PFSK-1 (cell line): ENCODE data around the gene DAB2IP.

Source experiments
- FOXP2 ChIP-seq: optimal IDR thresholded peaks from 2 replicates; pipeline ENCODE3; 2011; ENCODE audit warnings: borderline replicate concordance, control low read depth, inconsistent platforms; ENCODE audit not compliant: insufficient read depth; ENCODE audit errors: extremely low read length, extremely low read depth
- POLR2AphosphoS5 ChIP-seq: IDR thresholded peaks from 2 replicates; pipeline ENCODE4 v1.6.1; 2012; ENCODE audit warnings: low read depth, mild to moderate bottlenecking, control low read depth, low read length, moderate library complexity
- SIN3A ChIP-seq: IDR thresholded peaks from 2 replicates; pipeline ENCODE4 v1.6.1; 2012; ENCODE audit warnings: mild to moderate bottlenecking, low read length, moderate library complexity, borderline replicate concordance; ENCODE audit not compliant: insufficient read depth
- TAF1 ChIP-seq: IDR thresholded peaks from 2 replicates; pipeline ENCODE4 v1.6.1; 2012; ENCODE audit warnings: low read length, control low read depth, borderline replicate concordance; ENCODE audit not compliant: insufficient read depth
- TF ChIP-seq, protein P1 (sequence below), 2 experiments: IDR thresholded peaks; 2 replicates each; pipeline versions ENCODE4 v1.6.1 to v1.8.0; 2011 to 2012; ENCODE audit warnings: low read depth in 2 of 2, low read length in 2 of 2, control low read depth in 1 of 2, inconsistent platforms in 1 of 2, mild to moderate bottlenecking in 1 of 2, moderate library complexity in 1 of 2; ENCODE audit not compliant: insufficient read depth in 1 of 2

DAB2IP gene

DNA sequence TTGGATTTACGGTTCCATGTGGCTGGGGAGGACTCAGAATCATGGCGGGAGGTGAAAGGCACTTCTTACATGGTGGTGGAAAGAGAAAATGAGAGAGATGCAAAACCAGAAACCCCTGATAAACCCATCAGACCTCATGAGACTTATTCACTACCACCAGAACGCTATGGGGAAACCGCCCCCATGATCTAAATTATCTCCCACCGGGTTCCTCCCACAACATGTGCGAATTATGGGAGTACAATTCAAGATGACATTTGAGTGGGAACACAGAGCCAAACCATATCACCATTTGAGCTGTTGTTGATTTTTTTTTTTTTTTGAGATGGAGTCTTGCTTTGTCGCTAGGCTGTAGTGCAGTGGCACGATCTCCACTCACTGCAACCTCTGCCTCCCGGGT lies 16.5 kb downstream of the DAB2IP start:
- TF ChIP-seq TAF1 (no peak), SIN3A (no peak), FOXP2 (no peak), POLR2AphosphoS5 (no peak)
- TF ChIP-seq, protein P1, sequence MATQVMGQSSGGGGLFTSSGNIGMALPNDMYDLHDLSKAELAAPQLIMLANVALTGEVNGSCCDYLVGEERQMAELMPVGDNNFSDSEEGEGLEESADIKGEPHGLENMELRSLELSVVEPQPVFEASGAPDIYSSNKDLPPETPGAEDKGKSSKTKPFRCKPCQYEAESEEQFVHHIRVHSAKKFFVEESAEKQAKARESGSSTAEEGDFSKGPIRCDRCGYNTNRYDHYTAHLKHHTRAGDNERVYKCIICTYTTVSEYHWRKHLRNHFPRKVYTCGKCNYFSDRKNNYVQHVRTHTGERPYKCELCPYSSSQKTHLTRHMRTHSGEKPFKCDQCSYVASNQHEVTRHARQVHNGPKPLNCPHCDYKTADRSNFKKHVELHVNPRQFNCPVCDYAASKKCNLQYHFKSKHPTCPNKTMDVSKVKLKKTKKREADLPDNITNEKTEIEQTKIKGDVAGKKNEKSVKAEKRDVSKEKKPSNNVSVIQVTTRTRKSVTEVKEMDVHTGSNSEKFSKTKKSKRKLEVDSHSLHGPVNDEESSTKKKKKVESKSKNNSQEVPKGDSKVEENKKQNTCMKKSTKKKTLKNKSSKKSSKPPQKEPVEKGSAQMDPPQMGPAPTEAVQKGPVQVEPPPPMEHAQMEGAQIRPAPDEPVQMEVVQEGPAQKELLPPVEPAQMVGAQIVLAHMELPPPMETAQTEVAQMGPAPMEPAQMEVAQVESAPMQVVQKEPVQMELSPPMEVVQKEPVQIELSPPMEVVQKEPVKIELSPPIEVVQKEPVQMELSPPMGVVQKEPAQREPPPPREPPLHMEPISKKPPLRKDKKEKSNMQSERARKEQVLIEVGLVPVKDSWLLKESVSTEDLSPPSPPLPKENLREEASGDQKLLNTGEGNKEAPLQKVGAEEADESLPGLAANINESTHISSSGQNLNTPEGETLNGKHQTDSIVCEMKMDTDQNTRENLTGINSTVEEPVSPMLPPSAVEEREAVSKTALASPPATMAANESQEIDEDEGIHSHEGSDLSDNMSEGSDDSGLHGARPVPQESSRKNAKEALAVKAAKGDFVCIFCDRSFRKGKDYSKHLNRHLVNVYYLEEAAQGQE (IDR thresholded peaks at IDR 0.05; ENCODE audit: insufficient read depth in 1 of 2, low read depth in 2 of 2, low read length in 2 of 2) = no peak

DNA sequence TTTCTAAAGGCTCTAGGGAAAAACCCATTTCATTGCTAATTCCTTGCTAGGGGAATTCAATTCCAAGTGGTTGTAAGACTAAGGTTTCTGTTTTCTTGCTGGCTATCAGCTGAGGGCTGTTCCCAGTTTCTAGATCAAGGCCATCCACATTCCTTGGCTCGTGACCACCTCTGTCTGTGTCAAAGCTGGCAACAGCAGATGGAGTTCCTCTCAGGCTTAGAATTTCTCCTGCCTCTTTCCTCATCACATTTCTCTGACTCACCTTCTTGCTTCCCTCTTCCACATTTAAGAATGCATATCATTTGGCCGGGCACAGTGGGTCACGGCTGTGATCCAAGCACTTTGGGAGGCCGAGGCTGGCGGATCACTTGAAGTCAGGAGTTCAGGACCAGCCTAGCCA lies 19.0 kb downstream of the DAB2IP start:
- TF ChIP-seq, protein P1 (IDR thresholded peaks at IDR 0.05; ENCODE audit: insufficient read depth in 1 of 2, low read depth in 2 of 2, low read length in 2 of 2) = no peak
- TF ChIP-seq TAF1 (no peak), SIN3A (no peak), FOXP2 (no peak), POLR2AphosphoS5 (no peak)

DNA sequence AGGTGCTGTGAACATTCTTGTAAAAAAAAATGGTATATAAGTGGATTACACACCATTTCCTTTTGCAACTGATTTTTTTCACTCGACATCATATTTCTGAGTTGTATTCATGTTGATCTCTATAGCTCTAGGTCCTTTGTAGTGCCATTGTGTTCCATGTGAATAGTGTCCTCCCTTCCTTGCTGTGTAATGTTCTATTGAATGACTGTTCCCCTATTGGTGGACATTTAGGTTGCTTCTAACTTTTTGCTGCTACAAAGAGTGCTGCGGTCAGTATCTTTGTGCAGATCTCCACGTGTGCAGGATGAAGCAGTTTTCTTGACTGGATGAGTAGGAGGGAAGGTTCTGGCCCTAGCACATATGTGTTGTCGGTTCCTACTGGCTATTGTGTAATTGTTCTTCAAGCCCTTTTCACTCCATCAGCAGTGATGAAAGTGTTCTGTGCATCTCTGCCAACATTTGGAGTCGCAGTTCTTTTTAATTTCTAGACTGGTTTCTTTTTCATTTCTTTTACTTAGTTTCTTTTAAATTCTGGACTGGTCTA lies 20.2 kb downstream of the DAB2IP start:
- TF ChIP-seq TAF1 = no peak
- no peak for TF ChIP-seq POLR2AphosphoS5

DNA sequence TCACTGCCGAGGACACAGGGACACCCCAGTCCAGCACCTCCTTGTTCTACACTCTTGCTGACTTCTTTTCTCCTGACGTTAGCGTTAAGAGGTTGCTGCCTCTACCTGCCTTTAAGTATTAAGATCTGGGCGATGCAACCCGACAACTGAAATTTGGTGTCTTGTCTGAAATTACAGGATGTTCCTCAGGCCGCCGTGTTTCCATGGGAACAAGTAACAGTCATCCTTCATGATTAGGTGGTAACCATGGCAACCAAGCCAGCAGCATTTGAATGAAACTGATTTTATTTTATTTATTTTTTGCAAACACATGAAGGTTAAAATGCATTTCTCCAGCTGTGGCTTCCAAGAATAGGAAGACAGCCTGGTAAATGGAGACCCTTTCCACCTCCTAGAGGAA lies 20.8 kb downstream of the DAB2IP start:
- no peak for TF ChIP-seq FOXP2
- TF ChIP-seq SIN3A = no peak
- no peak for TF ChIP-seq TAF1
- TF ChIP-seq, protein P1 (IDR thresholded peaks at IDR 0.05; ENCODE audit: insufficient read depth in 1 of 2, low read depth in 2 of 2, low read length in 2 of 2) = no peak
- no peak for TF ChIP-seq POLR2AphosphoS5

DNA sequence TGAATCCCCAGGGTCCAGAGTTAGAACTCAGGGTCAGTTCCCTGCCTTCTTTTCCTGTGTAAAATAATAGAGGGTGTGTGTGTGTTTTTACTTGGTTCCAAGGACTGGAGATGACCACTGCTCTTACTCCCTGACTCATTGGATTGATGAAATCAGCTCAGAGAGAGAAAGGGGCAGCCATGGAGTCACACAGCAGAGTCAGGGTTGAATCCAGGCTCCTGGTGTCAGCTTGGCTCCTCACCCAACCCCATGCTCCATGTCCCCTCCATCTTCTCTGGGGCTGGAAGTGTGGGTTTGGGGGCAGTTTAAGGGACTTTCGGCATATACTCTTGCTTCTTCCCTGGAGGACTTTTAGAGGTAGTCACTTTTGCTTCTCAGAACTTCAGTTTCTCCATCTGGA lies 21.6 kb downstream of the DAB2IP start:
- TF ChIP-seq, protein P1 (IDR thresholded peaks at IDR 0.05; ENCODE audit: insufficient read depth in 1 of 2, low read depth in 2 of 2, low read length in 2 of 2) = no peak
- no peak for TF ChIP-seq POLR2AphosphoS5
- no peak for TF ChIP-seq FOXP2
- no peak for TF ChIP-seq TAF1
- TF ChIP-seq SIN3A = no peak

DNA sequence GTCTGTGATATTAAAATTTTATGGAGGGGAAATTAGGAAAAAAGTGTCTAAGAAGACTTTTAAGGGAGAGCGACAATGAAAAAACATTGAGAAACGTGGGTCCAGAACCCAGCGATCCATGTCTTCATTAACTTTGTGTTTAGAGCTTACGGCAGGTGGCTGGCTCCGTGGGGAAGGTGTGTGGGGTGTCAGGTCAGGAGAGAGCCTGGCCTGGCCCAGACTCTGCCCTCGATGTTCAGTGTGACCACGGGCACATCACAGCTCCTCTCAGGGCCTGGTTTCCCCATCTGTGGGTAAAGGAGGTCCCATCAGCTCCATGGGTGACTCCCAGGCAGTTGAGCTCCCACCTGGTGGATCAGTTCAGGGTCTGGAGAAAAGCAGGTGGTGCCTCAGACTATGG lies 22.1 kb downstream of the DAB2IP start:
- TF ChIP-seq SIN3A (no peak), POLR2AphosphoS5 (no peak), FOXP2 (no peak), TAF1 (no peak)
- TF ChIP-seq, protein P1 (IDR thresholded peaks at IDR 0.05; ENCODE audit: insufficient read depth in 1 of 2, low read depth in 2 of 2, low read length in 2 of 2) = no peak
